ENCODE measurements around the gene MEI1. TPM values are rescaled to one million over a fixed set of nuclear protein-coding genes. Genes with fewer than 3 reads are reported as not detected.

The MEI1 gene
- total RNA-seq, 1 experiment from 2014 or later: 0.18 TPM

- ChIA-PET CTCF (no interaction called here), POLR2A (no interaction called here)
- intact Hi-C loops (cut with micrococcal nuclease; ENCODE audit: unreplicated experiment) (no loop called here), in situ Hi-C loops (cut with HindIII; ENCODE audit: low pct_unique_long_range_greater_than_20kb, low sequenced_read_pairs) (no loop called here)
- BruUV-seq (replicated peaks): no TSS peak
- ATAC-seq (no peak), DNase-seq (ENCODE audit: low read depth, low spot score) (no peak)
- Histone ChIP-seq H3K36me3 (ENCODE audit: control insufficient read depth, insufficient read depth, low read length) (no peaks in the 10 kb centered on the region), H3K27ac (ENCODE audit: low read length) (no peak overlapping the region), H3K9me3 (ENCODE audit: control insufficient read depth, insufficient read depth, low read depth, low read length) (no peaks in the 10 kb centered on the region), H3K4me3 (ENCODE audit: low read depth in 2 of 2, low read length in 2 of 2) (no peak overlapping the region), H3K4me1 (ENCODE audit: control insufficient read depth, insufficient read depth, low read length) (no peaks in the 10 kb centered on the region), H3K27me3 (ENCODE audit: control insufficient read depth, insufficient read depth, low read length) (no peaks in the 10 kb centered on the region)
- TF ChIP-seq SIN3A (IDR thresholded peaks at IDR 0.05; ENCODE audit: borderline replicate concordance, insufficient read depth, low read depth, low read length) (no peak), POLR2AphosphoS5 (IDR thresholded peaks at IDR 0.05; ENCODE audit: low read depth, low read length) (no peak), REST (IDR thresholded peaks at IDR 0.05; ENCODE audit: insufficient read depth in 1 of 2, low read depth in 2 of 2, low read length in 1 of 2) (no peak), CTCF (IDR thresholded peaks at IDR 0.05) (no peak), TCF7L2 (IDR thresholded peaks at IDR 0.05; ENCODE audit: low read depth, low read length) (no peak)
Measured at GRCh38 chr22:41770715-41771468, 71.6 kb downstream of the MEI1 start.

- no TSS peak for BruUV-seq (replicated peaks)
- in situ Hi-C loops (cut with HindIII; ENCODE audit: low pct_unique_long_range_greater_than_20kb, low sequenced_read_pairs) (no loop called here), intact Hi-C loops (cut with micrococcal nuclease; ENCODE audit: unreplicated experiment) (no loop called here)
- H3K36me3 ChIP-seq (ENCODE audit: control insufficient read depth, insufficient read depth, low read length): no peaks in the 10 kb centered on the region
- POLR2A ChIA-PET: no interaction called here
- H3K4me1 ChIP-seq (ENCODE audit: control insufficient read depth, insufficient read depth, low read length): no peaks in the 10 kb centered on the region
- ATAC-seq (no peak), DNase-seq (ENCODE audit: low read depth, low spot score) (no peak)
- no peaks in the 10 kb centered on the region for H3K9me3 ChIP-seq (ENCODE audit: control insufficient read depth, insufficient read depth, low read depth, low read length)
- CTCF ChIA-PET: interaction anchor here (0.6 kb wide), 1 partner anchor 164 kb away, joined by 3 read pairs; no protein-coding TSS in a partner anchor
- no peak overlapping the region for H3K4me3 ChIP-seq (ENCODE audit: low read depth in 2 of 2, low read length in 2 of 2)
- no peaks in the 10 kb centered on the region for H3K27me3 ChIP-seq (ENCODE audit: control insufficient read depth, insufficient read depth, low read length)
- TF ChIP-seq SIN3A (IDR thresholded peaks at IDR 0.05; ENCODE audit: borderline replicate concordance, insufficient read depth, low read depth, low read length): no peak
- no peak for TF ChIP-seq CTCF (IDR thresholded peaks at IDR 0.05)
- no peak for TF ChIP-seq TCF7L2 (IDR thresholded peaks at IDR 0.05; ENCODE audit: low read depth, low read length)
- no peak for TF ChIP-seq POLR2AphosphoS5 (IDR thresholded peaks at IDR 0.05; ENCODE audit: low read depth, low read length)
- no peak for TF ChIP-seq REST (IDR thresholded peaks at IDR 0.05; ENCODE audit: insufficient read depth in 1 of 2, low read depth in 2 of 2, low read length in 1 of 2)
- no peak overlapping the region for H3K27ac ChIP-seq (ENCODE audit: low read length)
Measured at GRCh38 chr22:41772198-41772597, 72.9 kb downstream of the MEI1 start.

Measured in Panc1 (cell line).